DOHH2 (cell line): ENCODE measurements around the gene ZFYVE19.

ENCODE experiments used
- CTCF ChIP-seq: fragments of 200-600 bp; sonication (generic); IDR thresholded peaks from one replicate; pipeline ENCODE4 v1.5.1; 2014; ENCODE audit warnings: antibody characterized with exemption, mild to moderate bottlenecking, low read depth, low read length; ENCODE audit not compliant: poor library complexity, severe bottlenecking
- EZH2phosphoT487 ChIP-seq: fragments of 200-600 bp; sonication (generic); IDR thresholded peaks from 2 replicates; pipeline ENCODE4 v1.6.1; 2017; ENCODE audit warnings: borderline replicate concordance, mild to moderate bottlenecking, antibody characterized with exemption, low read length, moderate library complexity, mixed read lengths

DNA sequence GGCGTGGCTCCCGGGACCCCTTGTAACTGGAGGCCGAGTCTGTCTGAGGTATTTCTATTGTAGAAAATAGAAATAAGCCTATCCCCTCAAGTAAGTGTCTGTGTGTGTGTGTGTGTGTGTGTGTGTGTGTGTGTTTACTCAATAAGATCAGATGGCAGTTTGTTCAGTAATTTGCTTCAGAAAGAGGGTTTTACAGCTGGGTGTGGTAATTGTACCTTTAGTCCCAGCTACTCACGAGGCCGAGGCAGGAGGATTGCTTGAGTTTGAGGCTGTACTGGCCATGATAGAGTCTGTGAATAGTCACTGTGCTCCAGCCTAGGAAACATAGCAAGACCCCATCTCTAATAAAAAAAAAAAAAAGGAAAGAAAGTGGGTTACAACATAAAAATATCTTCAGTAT is 45.6 kb downstream of the ZFYVE19 start:
- TF ChIP-seq CTCF = no peak
- TF ChIP-seq EZH2phosphoT487 = no peak
